Neutrophil (primary cell): ENCODE measurements around the gene COX14.

Source experiments
- H3K27ac ChIP-seq: fragments of 200-600 bp; sonication (generic); 2 replicates; pipeline ENCODE4 v1.5.1; 2016; ENCODE audit warnings: mild to moderate bottlenecking, moderate library complexity
- H3K27me3 ChIP-seq: fragments of 200-600 bp; sonication (generic); 2 replicates; pipeline ENCODE4 v1.6.0; 2016; ENCODE audit warnings: mild to moderate bottlenecking
- H3K36me3 ChIP-seq: fragments of 200-600 bp; sonication (generic); 2 replicates; pipeline ENCODE4 v1.5.1; 2017
- H3K4me1 ChIP-seq, 2 experiments: fragments of 200-600 bp in 1 of 2; sonication (generic) in 1 of 2; 1 replicate in 1 of 2; 2 replicates in 1 of 2; pipeline versions ENCODE4 v1.5.1 to v1.6.1; 2013 to 2016; ENCODE audit warnings: low read depth in 1 of 2, low read length in 1 of 2, mild to moderate bottlenecking in 1 of 2, moderate library complexity in 1 of 2; ENCODE audit not compliant: control insufficient read depth in 1 of 2, insufficient read depth in 1 of 2
- H3K4me3 ChIP-seq, 2 experiments: fragments of 200-600 bp in 1 of 2; sonication (generic) in 1 of 2; 1 replicate in 1 of 2; 2 replicates in 1 of 2; pipeline ENCODE4 v1.5.1; 2013 to 2016; ENCODE audit warnings: low read depth in 1 of 2, low read length in 1 of 2, mild to moderate bottlenecking in 1 of 2, moderate library complexity in 1 of 2
- H3K9me3 ChIP-seq: fragments of 200-600 bp; sonication (generic); 2 replicates; pipeline ENCODE4 v1.5.1; 2016
- TF ChIP-seq, protein P1 (sequence below): fragments of 200-600 bp; sonication (generic); IDR thresholded peaks from 2 replicates; pipeline ENCODE4 v1.5.1; 2016; ENCODE audit warnings: antibody characterized with exemption

COX14 gene

DNA sequence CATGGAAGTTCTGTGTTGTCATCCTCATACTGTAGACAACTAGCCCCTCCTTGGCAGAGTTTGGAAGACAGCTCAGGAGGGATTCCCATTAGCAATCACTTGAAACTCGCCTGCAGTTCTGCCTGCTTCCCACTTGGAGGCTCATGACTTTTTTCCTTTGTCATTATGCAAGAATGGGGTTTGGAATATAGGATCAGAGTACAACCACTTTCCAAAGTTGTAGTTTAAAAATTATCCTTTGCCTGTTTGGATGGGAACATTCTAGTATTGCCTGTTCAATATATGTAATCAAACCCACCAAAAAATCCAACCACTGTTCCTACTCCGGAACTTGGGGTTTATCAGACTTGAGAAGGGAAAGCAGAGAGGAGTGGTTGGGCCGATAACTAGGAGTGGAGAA, 10.4 kb upstream of the COX14 start:
- Histone ChIP-seq H3K4me1 (peaks cover 19 to 22% of the 10 kb centered on the region in 2 experiments), H3K36me3 (peaks cover 57% of the 10 kb centered on the region), H3K27me3 (peaks cover 6% of the 10 kb centered on the region), H3K9me3 (no peaks in the 10 kb centered on the region), H3K27ac (no peak overlapping the region), H3K4me3 (no peak overlapping the region)
- TF ChIP-seq, protein P1, sequence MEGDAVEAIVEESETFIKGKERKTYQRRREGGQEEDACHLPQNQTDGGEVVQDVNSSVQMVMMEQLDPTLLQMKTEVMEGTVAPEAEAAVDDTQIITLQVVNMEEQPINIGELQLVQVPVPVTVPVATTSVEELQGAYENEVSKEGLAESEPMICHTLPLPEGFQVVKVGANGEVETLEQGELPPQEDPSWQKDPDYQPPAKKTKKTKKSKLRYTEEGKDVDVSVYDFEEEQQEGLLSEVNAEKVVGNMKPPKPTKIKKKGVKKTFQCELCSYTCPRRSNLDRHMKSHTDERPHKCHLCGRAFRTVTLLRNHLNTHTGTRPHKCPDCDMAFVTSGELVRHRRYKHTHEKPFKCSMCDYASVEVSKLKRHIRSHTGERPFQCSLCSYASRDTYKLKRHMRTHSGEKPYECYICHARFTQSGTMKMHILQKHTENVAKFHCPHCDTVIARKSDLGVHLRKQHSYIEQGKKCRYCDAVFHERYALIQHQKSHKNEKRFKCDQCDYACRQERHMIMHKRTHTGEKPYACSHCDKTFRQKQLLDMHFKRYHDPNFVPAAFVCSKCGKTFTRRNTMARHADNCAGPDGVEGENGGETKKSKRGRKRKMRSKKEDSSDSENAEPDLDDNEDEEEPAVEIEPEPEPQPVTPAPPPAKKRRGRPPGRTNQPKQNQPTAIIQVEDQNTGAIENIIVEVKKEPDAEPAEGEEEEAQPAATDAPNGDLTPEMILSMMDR, result no peak

DNA sequence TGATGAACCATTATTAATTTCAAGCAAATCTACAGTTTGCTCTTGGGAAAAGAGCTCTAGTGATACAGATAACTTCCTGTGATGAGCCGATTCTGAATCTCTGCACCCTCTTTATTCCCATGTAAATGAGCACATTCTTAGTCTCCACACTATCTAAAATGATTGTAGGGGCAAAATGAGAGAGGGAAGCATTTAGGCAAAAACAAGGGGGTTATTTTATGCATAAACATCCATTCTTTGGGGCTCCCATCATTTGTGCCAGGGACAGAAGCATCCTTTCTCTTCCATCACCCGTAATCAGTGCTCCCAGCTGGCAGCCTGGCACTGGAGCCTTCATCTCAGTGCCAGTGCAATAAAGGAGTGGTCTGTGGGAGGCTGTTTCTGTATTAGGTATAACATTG, 9.9 kb upstream of the COX14 start:
- no peak overlapping the region for H3K27ac ChIP-seq
- TF ChIP-seq, protein P1, result no peak
- peaks cover 19 to 22% of the 10 kb centered on the region in 2 experiments for H3K4me1 ChIP-seq
- H3K9me3 ChIP-seq, result no peaks in the 10 kb centered on the region
- H3K36me3 ChIP-seq, result peaks cover 53% of the 10 kb centered on the region
- H3K4me3 ChIP-seq, result no peak overlapping the region
- H3K27me3 ChIP-seq, result peaks cover 6% of the 10 kb centered on the region

DNA sequence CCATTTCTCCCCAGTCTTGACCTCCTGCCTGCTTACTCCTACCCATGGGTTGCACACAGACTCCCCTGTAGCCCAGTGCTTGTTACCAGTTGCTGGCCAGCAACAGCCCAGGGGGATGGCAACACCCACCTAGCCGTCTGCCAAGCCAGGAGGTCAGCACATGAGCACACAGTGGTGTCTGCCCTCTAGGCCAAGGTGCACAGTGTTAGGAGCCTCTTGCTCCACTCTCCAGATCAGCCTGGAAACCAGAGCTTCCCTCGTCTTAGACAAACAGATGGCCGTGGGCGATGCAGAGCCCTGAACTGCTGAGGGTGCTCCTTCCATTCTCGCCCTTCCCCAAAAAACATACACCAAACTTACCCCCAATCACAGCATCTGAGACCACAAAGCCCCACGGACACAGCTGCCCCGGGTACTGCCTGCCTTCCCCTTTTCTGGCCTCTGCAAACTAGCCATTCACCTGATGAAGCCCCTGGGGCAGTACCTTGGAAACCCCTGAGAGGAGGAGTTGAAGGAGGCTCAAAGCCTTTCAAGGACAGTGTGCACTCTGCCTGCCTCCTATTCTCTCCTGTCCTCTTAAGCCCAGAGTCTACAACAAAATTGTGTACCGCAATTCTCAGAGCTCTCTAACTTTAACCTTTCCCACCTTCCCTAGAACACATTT, 9.3 kb upstream of the COX14 start:
- Histone ChIP-seq H3K4me3 (no peak overlapping the region), H3K27me3 (peaks cover 6% of the 10 kb centered on the region), H3K9me3 (no peaks in the 10 kb centered on the region), H3K27ac (no peak overlapping the region), H3K4me1 (peaks cover 19 to 22% of the 10 kb centered on the region in 2 experiments), H3K36me3 (peaks cover 48% of the 10 kb centered on the region)
- TF ChIP-seq, protein P1, result no peak

DNA sequence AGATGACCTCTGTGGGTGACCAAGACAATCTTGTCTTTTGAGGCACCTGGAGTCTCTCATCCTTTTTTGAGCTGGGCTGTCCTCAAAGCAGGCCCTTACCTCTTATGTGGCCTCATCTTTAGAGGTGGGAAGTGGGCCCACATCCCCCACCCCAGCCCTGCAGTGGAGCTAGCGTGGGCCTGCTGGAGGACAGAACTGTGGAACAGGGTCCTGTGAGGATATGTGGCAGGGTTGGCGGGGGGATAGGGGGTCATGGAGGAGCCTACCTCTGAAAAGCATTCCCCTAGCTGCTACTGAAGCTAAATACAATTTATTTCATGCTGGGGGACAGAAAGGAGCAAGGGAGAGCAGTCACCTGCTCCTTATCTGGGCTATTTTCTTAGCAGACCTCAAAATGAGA, 8.7 kb upstream of the COX14 start:
- H3K27me3 ChIP-seq, result peaks cover 6% of the 10 kb centered on the region
- H3K4me3 ChIP-seq, result no peak overlapping the region
- H3K4me1 ChIP-seq, result peaks cover 13 to 17% of the 10 kb centered on the region in 2 experiments
- H3K27ac ChIP-seq, result no peak overlapping the region
- H3K36me3 ChIP-seq, result peaks cover 42% of the 10 kb centered on the region
- TF ChIP-seq, protein P1, result no peak
- no peaks in the 10 kb centered on the region for H3K9me3 ChIP-seq

DNA sequence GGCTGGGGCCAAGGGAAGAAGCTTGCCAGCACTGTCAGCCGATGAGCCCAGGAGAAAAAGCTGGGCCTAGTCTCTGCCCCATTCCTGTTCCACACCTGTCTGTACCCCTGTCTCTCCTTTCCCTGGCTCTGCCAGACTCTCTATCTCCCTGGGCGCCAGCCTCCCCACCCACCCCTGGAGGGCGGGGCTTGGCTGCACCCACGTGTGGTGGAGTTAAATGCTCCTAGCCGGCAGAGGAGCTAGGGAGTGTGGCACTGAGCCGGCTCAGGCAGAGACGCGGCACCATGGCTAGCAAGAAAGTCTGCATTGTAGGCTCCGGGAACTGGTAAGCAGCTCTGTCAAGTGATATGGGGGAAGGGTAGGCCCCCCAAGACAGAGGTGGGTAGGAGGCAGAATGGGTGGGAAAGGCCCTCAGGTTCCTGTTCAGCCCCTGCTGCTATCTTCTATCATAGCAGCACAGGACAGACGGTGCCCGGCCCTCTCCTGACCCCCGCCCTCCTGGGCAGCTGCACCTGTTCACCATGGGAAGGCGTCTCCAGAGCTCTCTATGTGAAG, 8.2 kb upstream of the COX14 start, which contains the start of gene GPD1:
Gene GPD1, plus strand, starts transcription at position 242 of the 555 bp plus-strand sequence. Its CDS starts 43 bp downstream, at position 285.
- peaks cover 6% of the 10 kb centered on the region for H3K27me3 ChIP-seq
- TF ChIP-seq, protein P1, result no peak
- H3K27ac ChIP-seq, result no peak within 1 kb of the TSS
- H3K4me1 ChIP-seq, result peaks cover 9 to 12% of the 10 kb centered on the region in 2 experiments
- H3K9me3 ChIP-seq, result no peaks in the 10 kb centered on the region
- no peak within 1 kb of the TSS for H3K4me3 ChIP-seq
- peaks cover 37% of the 10 kb centered on the region for H3K36me3 ChIP-seq
